GM18498 (cell line): ENCODE measurements around the gene GSTA1.
"Not testable (repeated sequence)": the region's sequence is repeated elsewhere in the genome, so short reads cannot be mapped to it uniquely, and the experiment has no call there.

Experiments used
- ATAC-seq: cut with Tn5 transposase; IDR thresholded peaks from one replicate; pipeline ENCODE4 v1.9.1; 2021; ENCODE audit warnings: mild to moderate bottlenecking, moderate library complexity; ENCODE audit not compliant: unreplicated experiment

Gene GSTA1

GRCh38 chr6:52759085-52759484 lies 44.5 kb downstream of the GSTA1 start:
- no peak for ATAC-seq

- not testable (repeated sequence) for ATAC-seq
Measured at GRCh38 chr6:52757651-52758338, 45.8 kb downstream of the GSTA1 start.

- ATAC-seq, result no peak
Measured at GRCh38 chr6:52754443-52754842, 49.2 kb downstream of the GSTA1 start.

GRCh38 chr6:52753137-52753536 lies 50.5 kb downstream of the GSTA1 start:
- not testable (repeated sequence) for ATAC-seq

- no peak for ATAC-seq
Measured at GRCh38 chr6:52752310-52752709, 51.3 kb downstream of the GSTA1 start.

GRCh38 chr6:52749556-52750152 lies 54.0 kb downstream of the GSTA1 start:
- ATAC-seq, result no peak

- not testable (repeated sequence) for ATAC-seq
Measured at GRCh38 chr6:52747301-52747700, 56.3 kb downstream of the GSTA1 start.

- no peak for ATAC-seq
Measured at GRCh38 chr6:52746213-52746612, 57.4 kb downstream of the GSTA1 start.

- ATAC-seq, result no peak
Measured at GRCh38 chr6:52745764-52746201, 57.8 kb downstream of the GSTA1 start.

- ATAC-seq, result no peak
Measured at GRCh38 chr6:52741872-52742271, 61.7 kb downstream of the GSTA1 start.
